Activated gamma-delta T cell treated with Interleukin-2 at 50 U/mL for 16 hours (primary cell): ENCODE data around the gene FCHSD2.
A peak's percentile ranks its signal among the peaks of the same experiment; 100 is the strongest.

Source experiments
- DNase-seq: peaks from one replicate; pipeline ENCODE4 v3.0.0-alpha.2; 2020

The FCHSD2 gene

GRCh38 chr11:73171436-73172161, 29.5 kb upstream of the FCHSD2 start:
- DNase-seq, result no peak

DNA sequence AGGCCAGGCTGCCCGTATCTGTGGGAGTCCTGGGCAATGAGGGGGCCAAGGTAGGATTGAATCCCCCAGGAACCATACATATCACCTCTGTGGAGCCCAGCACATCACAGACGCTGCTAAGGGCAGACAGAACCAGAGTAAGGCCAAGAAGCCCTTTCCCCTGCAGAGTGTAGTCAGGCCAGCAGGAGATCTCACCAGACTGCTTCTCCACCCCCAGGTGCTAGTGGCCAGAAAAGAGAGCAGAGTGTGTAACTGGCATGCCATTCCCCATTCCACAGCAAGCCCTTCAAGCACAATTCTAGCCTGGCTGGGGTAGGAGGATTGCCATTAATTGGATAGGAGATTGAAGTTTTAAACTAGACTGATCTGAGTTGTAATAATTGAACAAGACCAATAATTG, 28.0 kb upstream of the FCHSD2 start:
- DNase-seq, result no peak

- no peak for DNase-seq
These were observed 26.9 kb upstream of the FCHSD2 start for GRCh38 chr11:73168925-73169579.

DNA sequence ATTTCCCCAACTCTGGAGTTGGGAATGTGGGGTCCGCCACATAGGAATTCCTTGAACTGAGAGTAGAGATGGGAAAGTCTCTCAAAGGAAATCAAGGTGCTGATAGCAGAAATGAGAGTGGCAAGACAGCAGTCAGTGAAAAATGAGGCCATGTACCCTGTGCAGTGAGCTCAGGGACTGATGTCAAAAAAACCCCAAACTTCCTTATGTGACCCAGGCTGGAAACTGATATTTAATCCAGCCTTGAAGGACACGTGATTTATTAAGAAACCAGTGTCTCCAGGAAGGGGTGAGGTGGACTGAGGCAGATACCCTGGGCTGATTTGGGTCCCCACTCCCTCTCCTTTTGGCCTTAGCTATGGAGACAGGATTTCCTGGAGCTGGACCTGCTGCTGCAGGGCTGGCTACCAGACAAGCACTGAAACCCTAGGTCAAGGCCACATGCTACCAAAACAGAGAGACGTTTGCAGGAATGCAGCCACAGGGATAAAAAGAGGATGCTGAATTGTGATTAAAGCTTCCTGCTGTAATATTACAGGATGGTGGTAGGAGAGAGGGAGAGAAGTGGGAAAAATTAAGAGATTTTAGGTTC, 25.3 kb upstream of the FCHSD2 start:
- DNase-seq, result no peak

- DNase-seq, result no peak
These were observed 22.9 kb upstream of the FCHSD2 start for GRCh38 chr11:73164803-73165540.

DNA sequence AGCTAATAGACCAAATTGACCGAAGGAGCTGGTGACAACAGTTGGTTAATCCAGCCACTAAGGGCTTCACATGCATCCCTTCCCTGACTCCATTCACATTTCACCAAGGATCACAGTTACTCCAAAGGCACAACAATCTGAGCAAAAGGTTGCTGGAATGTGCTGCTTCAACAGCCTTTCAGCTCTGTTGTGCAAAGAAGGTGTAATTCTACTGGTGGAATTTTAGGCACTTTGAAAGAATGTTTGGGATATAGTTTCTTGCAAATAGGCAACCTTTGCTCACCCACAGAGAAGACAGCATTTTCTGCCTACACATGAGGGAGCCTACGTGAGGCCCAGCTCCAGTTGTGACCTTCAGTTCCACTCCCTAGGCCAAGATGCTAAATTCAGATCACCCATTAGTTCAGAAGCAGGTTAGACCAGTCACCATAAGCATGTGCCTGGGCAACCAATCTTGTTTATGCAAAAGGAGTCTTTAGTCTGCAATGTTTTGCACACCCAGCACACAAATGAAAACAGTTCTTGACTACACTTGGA, 21.6 kb upstream of the FCHSD2 start:
- no peak for DNase-seq

- DNase-seq, result no peak
These were observed 20.1 kb upstream of the FCHSD2 start for GRCh38 chr11:73162196-73162740.

- no peak for DNase-seq
These were observed 18.1 kb upstream of the FCHSD2 start for GRCh38 chr11:73160005-73160760.

GRCh38 chr11:73159297-73159696, 17.2 kb upstream of the FCHSD2 start:
- no peak for DNase-seq

DNA sequence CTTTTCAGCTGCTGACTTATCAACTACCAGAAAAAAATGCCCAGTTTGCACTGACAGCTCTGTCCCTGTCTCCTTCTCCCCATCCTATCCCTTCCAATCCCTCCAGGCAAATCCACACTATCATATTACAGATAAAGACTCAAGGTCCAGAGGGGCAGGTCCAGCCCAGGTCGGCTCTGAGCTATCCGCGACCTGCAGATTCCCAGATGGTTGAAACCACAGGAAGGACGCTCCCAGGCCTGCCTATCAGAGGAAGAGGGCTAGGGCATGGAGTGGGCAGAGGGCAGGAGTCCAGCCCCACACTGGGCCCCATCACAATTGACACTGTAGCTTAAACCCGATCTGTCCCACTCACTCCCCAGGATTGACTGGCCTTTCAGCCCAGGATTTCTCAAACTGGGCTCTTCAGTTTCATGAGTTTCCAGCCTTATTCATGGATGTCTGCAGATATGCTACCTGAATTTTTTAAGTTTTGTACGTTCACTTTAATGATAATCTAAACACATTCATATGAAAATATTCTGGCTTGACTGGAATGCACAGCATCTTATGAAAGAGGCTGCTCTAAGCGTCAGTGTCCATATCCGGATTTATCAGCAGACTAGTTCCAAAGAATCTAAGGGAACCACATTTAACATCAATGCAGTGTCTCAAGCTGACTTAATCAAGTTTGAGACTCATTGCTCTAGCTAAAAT, 16.4 kb upstream of the FCHSD2 start:
- no peak for DNase-seq

- DNase-seq, result no peak
These were observed 15.2 kb upstream of the FCHSD2 start for GRCh38 chr11:73157101-73158010.

DNA sequence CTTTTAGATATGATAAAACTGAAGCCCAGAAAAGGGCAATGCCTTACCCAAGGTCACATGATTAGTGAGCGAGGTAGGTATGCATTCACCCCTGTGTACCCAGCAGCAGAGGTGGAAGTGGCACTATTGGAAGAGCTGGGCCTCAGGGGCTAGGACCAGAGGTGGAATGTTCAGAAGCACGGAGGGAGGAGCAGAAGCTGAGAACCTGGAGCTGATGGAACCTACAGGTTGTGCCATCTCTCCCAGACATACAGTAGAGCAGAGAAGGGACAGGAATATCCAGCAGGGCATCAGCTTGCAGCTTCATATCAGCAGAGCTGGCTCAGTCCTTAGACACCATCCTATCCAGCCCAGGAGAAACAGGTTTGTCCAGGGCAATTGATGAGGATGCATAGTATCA, 14.6 kb upstream of the FCHSD2 start:
- DNase-seq, result no peak

DNA sequence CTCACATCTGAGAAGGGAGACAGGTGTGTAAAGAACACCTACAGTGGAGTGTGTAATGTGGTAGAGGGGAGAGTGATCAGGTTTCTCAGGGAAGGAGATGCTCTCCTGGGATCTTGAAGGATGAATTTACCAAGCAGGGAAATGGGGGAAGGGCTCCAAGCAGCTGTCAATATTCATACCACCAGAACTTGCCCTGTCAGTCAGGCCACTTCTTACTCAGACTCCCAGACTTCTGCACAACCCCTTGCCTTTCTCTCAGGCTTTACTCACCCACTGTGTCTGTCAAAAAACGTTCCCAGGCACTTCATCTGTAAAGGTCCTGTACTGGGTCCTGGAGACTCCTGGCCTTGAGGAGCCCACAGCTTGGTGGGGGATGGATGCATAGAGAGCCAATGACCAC, 14.0 kb upstream of the FCHSD2 start:
- DNase-seq, result no peak

GRCh38 chr11:73155102-73155501, 13.0 kb upstream of the FCHSD2 start:
- no peak for DNase-seq

- DNase-seq, result peak; percentile 36
These were observed 12.1 kb upstream of the FCHSD2 start for GRCh38 chr11:73154178-73154577.

- DNase-seq, result peak; percentile 21
These were observed 10.9 kb upstream of the FCHSD2 start for GRCh38 chr11:73152861-73153483.

DNA sequence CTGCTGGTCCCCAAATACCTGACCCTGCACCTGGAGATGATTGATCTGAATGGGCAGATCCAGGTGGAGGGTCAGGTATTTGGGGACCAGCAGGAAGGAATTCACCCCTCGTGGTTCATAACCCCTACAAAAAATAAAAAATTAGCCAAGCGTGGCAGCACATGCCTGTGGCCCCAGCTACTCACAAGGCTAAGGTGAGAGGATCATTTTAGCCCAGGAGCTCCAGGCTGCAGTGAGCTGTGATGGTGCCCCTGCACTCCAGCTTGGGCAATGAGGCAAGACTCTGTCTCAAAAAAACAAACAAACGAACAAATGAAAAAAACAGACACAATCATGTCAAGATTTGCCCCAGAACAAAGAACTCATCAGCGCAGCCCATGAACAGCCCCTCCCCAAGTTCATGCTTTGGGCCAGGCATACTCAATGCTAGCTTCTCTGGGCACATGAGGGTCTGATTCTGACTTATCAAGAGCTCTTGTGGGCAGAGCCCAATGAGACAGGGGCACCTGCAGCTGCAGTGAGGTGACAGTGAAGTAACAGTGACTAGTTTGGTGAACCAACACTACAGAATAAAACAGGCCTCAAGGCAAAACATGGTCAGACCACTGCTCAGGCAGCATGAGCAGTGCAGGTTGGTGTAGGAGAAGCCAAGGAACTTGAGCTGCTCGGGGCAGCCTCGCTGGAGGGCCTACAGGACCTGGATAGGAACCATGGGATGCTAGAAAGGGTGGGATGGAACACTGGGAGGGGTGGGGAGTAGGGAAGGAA, 10.2 kb upstream of the FCHSD2 start:
- no peak for DNase-seq

DNA sequence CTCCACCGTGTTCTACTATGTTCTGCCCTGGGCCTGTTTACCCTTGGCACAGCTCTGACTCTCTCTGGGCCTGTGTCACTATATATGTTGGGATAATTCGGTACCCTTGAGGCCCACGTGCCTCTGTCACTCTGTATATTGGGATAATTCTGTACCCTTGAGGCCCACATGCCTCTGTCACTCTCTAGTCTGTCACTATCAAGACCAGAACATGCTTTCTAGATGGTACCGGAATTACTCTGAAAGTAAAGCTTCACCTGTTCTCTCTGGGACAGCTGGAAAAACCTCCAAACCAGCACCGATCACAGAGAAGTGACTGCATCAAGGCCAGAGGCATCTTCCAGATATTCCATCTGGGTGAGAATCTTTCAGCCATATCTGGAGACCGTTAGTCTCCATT, 9.3 kb upstream of the FCHSD2 start:
- DNase-seq, result no peak

- no peak for DNase-seq
These were observed 7.0 kb upstream of the FCHSD2 start for GRCh38 chr11:73149105-73149504.
